ENCODE data around the gene PITPNC1. TPM values are rescaled to one million over a fixed set of nuclear protein-coding genes. Genes with fewer than 3 reads are reported as not detected.
"Not testable (repeated sequence)": the region's sequence is repeated elsewhere in the genome, so short reads cannot be mapped to it uniquely, and the experiment has no call there.

Gene PITPNC1
- total and polyA plus RNA-seq, 12 donors: 4.9 to 33.0 (median 14.0) TPM

GRCh38 chr17:67514998-67515397 is 137.9 kb downstream of the PITPNC1 start:
- TF ChIP-seq POLR2A (IDR thresholded peaks at IDR 0.05): no peak
- no peak for TF ChIP-seq CTCF (IDR thresholded peaks at IDR 0.05)
- Histone ChIP-seq H3K36me3 (replicated peaks in 1 of 2) (no peaks in the 10 kb centered on the region), H3K27ac (peak overlapping the region in 4 of 5 donors; percentile 1 to 56 (median 42)), H3K9me3 (replicated peaks in 1 of 3) (no peaks in the 10 kb centered on the region), H3K4me1 (replicated peaks in 1 of 2) (peaks cover 14 to 26% of the 10 kb centered on the region in 2 donors), H3K27me3 (no peaks in the 10 kb centered on the region), H3K4me3 (no peak overlapping the region)
- WGBS, 4 donors: 18 to 24% (median 22%) methylated on average over 4 of the region's 4 CpGs
- DNase-seq: peak in 1 of 7 donors; percentile 52
- intact Hi-C loops (cut with DNase I): no loop called here

GRCh38 chr17:67515490-67516083 is 138.5 kb downstream of the PITPNC1 start:
- no peak for TF ChIP-seq CTCF (IDR thresholded peaks at IDR 0.05)
- TF ChIP-seq POLR2A (IDR thresholded peaks at IDR 0.05): no peak

GRCh38 chr17:67516571-67516970 is 139.5 kb downstream of the PITPNC1 start:
- peaks cover 17 to 28% of the 10 kb centered on the region in 2 donors for H3K4me1 ChIP-seq (replicated peaks in 1 of 2)
- DNase-seq: peak in 2 of 7 donors; percentile 10 to 29
- H3K27me3 ChIP-seq; H3K4me3 ChIP-seq; intact Hi-C loops (cut with DNase I); H3K9me3 ChIP-seq (replicated peaks in 1 of 3); H3K36me3 ChIP-seq (replicated peaks in 1 of 2); H3K27ac ChIP-seq: not testable (repeated sequence)
- 90 to 95% (median 94%) methylated on average over 10 of the region's 10 CpGs for WGBS, 4 donors

More at GRCh38 chr17:67515490-67516083, 138.5 kb downstream of the PITPNC1 start:
- Histone ChIP-seq H3K4me3 (no peak overlapping the region), H3K4me1 (replicated peaks in 1 of 2) (peaks cover 14 to 24% of the 10 kb centered on the region in 2 donors), H3K27ac (peak overlapping the region in 4 of 5 donors; percentile 1 to 56 (median 42)), H3K9me3 (replicated peaks in 1 of 3) (no peaks in the 10 kb centered on the region), H3K36me3 (replicated peaks in 1 of 2) (no peaks in the 10 kb centered on the region), H3K27me3 (no peaks in the 10 kb centered on the region)
- peak in 1 of 7 donors; percentile 42 for DNase-seq
- WGBS, 4 donors: 22 to 32% (median 26%) methylated on average over 10 of the region's 10 CpGs
- intact Hi-C loops (cut with DNase I): no loop called here

GRCh38 chr17:67517325-67517724 is 140.2 kb downstream of the PITPNC1 start:
- DNase-seq: no peak
- H3K27me3 ChIP-seq: no peaks in the 10 kb centered on the region
- TF ChIP-seq POLR2A (IDR thresholded peaks at IDR 0.05) (no peak), CTCF (IDR thresholded peaks at IDR 0.05) (peak in 1 of 6 experiments; percentile 13)
- peaks cover 17 to 28% of the 10 kb centered on the region in 2 donors for H3K4me1 ChIP-seq (replicated peaks in 1 of 2)
- no peak overlapping the region for H3K4me3 ChIP-seq
- no peaks in the 10 kb centered on the region for H3K36me3 ChIP-seq (replicated peaks in 1 of 2)
- no peak overlapping the region for H3K27ac ChIP-seq
- 14 to 45% (median 36%) methylated on average over 1 of the region's 1 CpG for WGBS, 4 donors
- intact Hi-C loops (cut with DNase I): no loop called here
- no peaks in the 10 kb centered on the region for H3K9me3 ChIP-seq (replicated peaks in 1 of 3)

GRCh38 chr17:67518876-67519275 is 141.8 kb downstream of the PITPNC1 start:
- H3K36me3 ChIP-seq (replicated peaks in 1 of 2): no peaks in the 10 kb centered on the region
- 94 to 100% (median 97%) methylated on average over 3 of the region's 3 CpGs for WGBS, 4 donors
- intact Hi-C loops (cut with DNase I): no loop called here
- TF ChIP-seq CTCF (IDR thresholded peaks at IDR 0.05): no peak
- TF ChIP-seq POLR2A (IDR thresholded peaks at IDR 0.05): no peak
- H3K4me3 ChIP-seq: no peak overlapping the region
- H3K9me3 ChIP-seq (replicated peaks in 1 of 3): no peaks in the 10 kb centered on the region
- DNase-seq: no peak
- H3K4me1 ChIP-seq (replicated peaks in 1 of 2): peaks cover 17 to 28% of the 10 kb centered on the region in 2 donors
- no peaks in the 10 kb centered on the region for H3K27me3 ChIP-seq
- no peak overlapping the region for H3K27ac ChIP-seq

Measured in adrenal gland (tissue), 12 donors.